ENCODE data around the gene GPR61. TPM values are rescaled to one million over a fixed set of nuclear protein-coding genes. Genes with fewer than 3 reads are reported as not detected.
A peak's percentile ranks its signal among the peaks of the same experiment; 100 is the strongest.

GPR61 gene
- polyA plus RNA-seq, 3 donors: 0.28 TPM; not detected in 2

GRCh38 chr1:109531380-109531779 is 8.3 kb upstream of the GPR61 start:
- H3K4me1 Mint-ChIP-seq: peaks cover 9% of the 10 kb centered on the region
- H3K9me3 Mint-ChIP-seq: no peaks in the 10 kb centered on the region
- H3K27ac Mint-ChIP-seq: no peak overlapping the region
- H3K9me3 ChIP-seq (replicated peaks in 1 of 2; ENCODE audit: control insufficient read depth in 1 of 2, insufficient read depth in 1 of 2, low read length in 2 of 2): no peaks in the 10 kb centered on the region
- no peak overlapping the region for H3K4me3 Mint-ChIP-seq
- WGBS (ENCODE audit: insufficient coverage): 94% methylated on average over 2 of the region's 4 CpGs
- no peaks in the 10 kb centered on the region for H3K36me3 ChIP-seq (replicated peaks in 1 of 2; ENCODE audit: control insufficient read depth in 1 of 2, insufficient read depth in 2 of 2, low read length in 2 of 2)
- peak overlapping the region; percentile 86 for H2AFZ ChIP-seq (ENCODE audit: insufficient read depth, low read depth, low read length, poor library complexity, severe bottlenecking)
- no peak overlapping the region for H3K4me2 ChIP-seq (replicated peaks; ENCODE audit: extremely low read depth, low read length, poor library complexity, severe bottlenecking)
- DNase-seq: no peak
- no peaks in the 10 kb centered on the region for H4K20me1 ChIP-seq (ENCODE audit: insufficient read depth, low read length)
- peaks cover 0 to 5% (median 2%) of the 10 kb centered on the region in 3 donors for H3K27me3 Mint-ChIP-seq (ENCODE audit: low read depth in 3 of 3)
- TF ChIP-seq, protein P1, sequence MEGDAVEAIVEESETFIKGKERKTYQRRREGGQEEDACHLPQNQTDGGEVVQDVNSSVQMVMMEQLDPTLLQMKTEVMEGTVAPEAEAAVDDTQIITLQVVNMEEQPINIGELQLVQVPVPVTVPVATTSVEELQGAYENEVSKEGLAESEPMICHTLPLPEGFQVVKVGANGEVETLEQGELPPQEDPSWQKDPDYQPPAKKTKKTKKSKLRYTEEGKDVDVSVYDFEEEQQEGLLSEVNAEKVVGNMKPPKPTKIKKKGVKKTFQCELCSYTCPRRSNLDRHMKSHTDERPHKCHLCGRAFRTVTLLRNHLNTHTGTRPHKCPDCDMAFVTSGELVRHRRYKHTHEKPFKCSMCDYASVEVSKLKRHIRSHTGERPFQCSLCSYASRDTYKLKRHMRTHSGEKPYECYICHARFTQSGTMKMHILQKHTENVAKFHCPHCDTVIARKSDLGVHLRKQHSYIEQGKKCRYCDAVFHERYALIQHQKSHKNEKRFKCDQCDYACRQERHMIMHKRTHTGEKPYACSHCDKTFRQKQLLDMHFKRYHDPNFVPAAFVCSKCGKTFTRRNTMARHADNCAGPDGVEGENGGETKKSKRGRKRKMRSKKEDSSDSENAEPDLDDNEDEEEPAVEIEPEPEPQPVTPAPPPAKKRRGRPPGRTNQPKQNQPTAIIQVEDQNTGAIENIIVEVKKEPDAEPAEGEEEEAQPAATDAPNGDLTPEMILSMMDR (IDR thresholded peaks at IDR 0.05): no peak
- H3K79me2 ChIP-seq (ENCODE audit: insufficient read depth, low read length): no peaks in the 10 kb centered on the region
- no peak overlapping the region for H3K9ac ChIP-seq (ENCODE audit: insufficient read depth, low read length, poor library complexity, severe bottlenecking)
- intact Hi-C loops (cut with micrococcal nuclease): loop anchor here in 1 of 2 donors (10.0 kb wide), 1 partner anchor 257 kb away; no protein-coding TSS in a partner anchor
- no peaks in the 10 kb centered on the region for H3K27me3 ChIP-seq (ENCODE audit: control insufficient read depth in 2 of 2, insufficient read depth in 2 of 2, low read length in 2 of 2)
- no peak overlapping the region for H3K27ac ChIP-seq (ENCODE audit: low read depth in 1 of 2, low read length in 2 of 2)
- peaks cover 10 to 11% of the 10 kb centered on the region in 2 donors for H3K4me1 ChIP-seq (ENCODE audit: control insufficient read depth in 1 of 2, insufficient read depth in 2 of 2, low read length in 2 of 2)
- H3K36me3 Mint-ChIP-seq: no peaks in the 10 kb centered on the region
- H3K4me3 ChIP-seq (replicated peaks in 1 of 3; ENCODE audit: low read depth in 2 of 3, low read length in 3 of 3): no peak overlapping the region

DNA sequence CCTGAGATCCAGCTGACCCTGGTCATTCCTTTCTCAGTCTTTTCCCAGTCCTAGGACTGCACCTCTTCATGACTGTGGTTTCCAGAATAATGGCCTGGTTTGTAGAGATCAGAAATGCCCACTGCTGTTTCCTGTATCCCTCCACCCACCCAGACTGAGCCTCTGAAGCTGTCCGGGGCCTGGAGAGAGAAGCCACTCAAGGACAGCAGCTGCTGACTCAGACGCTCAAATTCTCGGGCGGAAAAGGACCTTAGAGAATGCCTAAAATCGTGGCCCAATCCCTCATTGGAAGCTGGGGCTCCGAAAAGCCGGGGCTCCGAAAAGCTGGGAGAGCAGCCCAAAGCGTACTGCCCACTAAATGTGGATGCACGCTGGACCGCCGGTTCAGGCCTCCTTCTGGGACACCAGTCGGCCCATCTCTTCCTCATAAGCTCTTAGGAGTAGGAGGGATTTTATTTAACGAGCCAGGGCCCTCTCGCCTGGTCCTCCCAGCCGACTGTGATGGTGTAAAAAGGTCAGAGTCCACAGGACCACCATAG is 7.8 kb upstream of the GPR61 start:
- no peak overlapping the region for H3K4me3 Mint-ChIP-seq
- no peak for DNase-seq
- H3K4me1 Mint-ChIP-seq: peaks cover 9% of the 10 kb centered on the region
- Histone ChIP-seq H3K79me2 (ENCODE audit: insufficient read depth, low read length) (no peaks in the 10 kb centered on the region), H3K4me1 (ENCODE audit: control insufficient read depth in 1 of 2, insufficient read depth in 2 of 2, low read length in 2 of 2) (peaks cover 10 to 11% of the 10 kb centered on the region in 2 donors), H3K27me3 (ENCODE audit: control insufficient read depth in 2 of 2, insufficient read depth in 2 of 2, low read length in 2 of 2) (no peaks in the 10 kb centered on the region), H3K36me3 (replicated peaks in 1 of 2; ENCODE audit: control insufficient read depth in 1 of 2, insufficient read depth in 2 of 2, low read length in 2 of 2) (no peaks in the 10 kb centered on the region), H3K4me2 (replicated peaks; ENCODE audit: extremely low read depth, low read length, poor library complexity, severe bottlenecking) (peak overlapping the region; percentile 68), H3K4me3 (replicated peaks in 1 of 3; ENCODE audit: low read depth in 2 of 3, low read length in 3 of 3) (peak overlapping the region in 1 of 3 experiments; percentile 59), H4K20me1 (ENCODE audit: insufficient read depth, low read length) (no peaks in the 10 kb centered on the region), H2AFZ (ENCODE audit: insufficient read depth, low read depth, low read length, poor library complexity, severe bottlenecking) (peak overlapping the region; percentile 86), H3K9ac (ENCODE audit: insufficient read depth, low read length, poor library complexity, severe bottlenecking) (no peak overlapping the region), H3K27ac (ENCODE audit: low read depth in 1 of 2, low read length in 2 of 2) (no peak overlapping the region), H3K9me3 (replicated peaks in 1 of 2; ENCODE audit: control insufficient read depth in 1 of 2, insufficient read depth in 1 of 2, low read length in 2 of 2) (no peaks in the 10 kb centered on the region)
- H3K27ac Mint-ChIP-seq: no peak overlapping the region
- no peaks in the 10 kb centered on the region for H3K9me3 Mint-ChIP-seq
- H3K27me3 Mint-ChIP-seq (ENCODE audit: low read depth in 3 of 3): peaks cover 0 to 5% (median 2%) of the 10 kb centered on the region in 3 donors
- H3K36me3 Mint-ChIP-seq: no peaks in the 10 kb centered on the region
- TF ChIP-seq, protein P1 (IDR thresholded peaks at IDR 0.05): no peak
- WGBS (ENCODE audit: insufficient coverage): 61% methylated on average over 8 of the region's 16 CpGs
- intact Hi-C loops (cut with micrococcal nuclease): loop anchor here (2.0 to 10.0 kb wide), 4 partner anchors 37 to 269 kb away; partner anchors contain the start of gene CYB561D1 (in 1 of the 2)

Data from CD14-positive monocyte (primary cell).